Adrenal gland (tissue), 12 donors: Measurements from ENCODE around the gene GLDC. TPM values are rescaled to one million over a fixed set of nuclear protein-coding genes. Genes with fewer than 3 reads are reported as not detected.

Experiments
- DNase-seq, 7 donors: peaks; one replicate each; pipeline ENCODE4 v3.0.0-alpha.2; 2019 to 2020
- H3K27ac ChIP-seq, 5 donors: fragments of 200-600 bp; sonication (generic) in 4 of 5; 1 replicate in 3 of 5; 2 replicates in 2 of 5; pipeline versions ENCODE4 v1.5.1 to v1.8.0; 2016 to 2020; ENCODE audit warnings: mild to moderate bottlenecking in 1 of 5
- H3K27me3 ChIP-seq: fragments of 200-600 bp; 2 replicates; pipeline ENCODE4 v1.8.0; 2021
- H3K36me3 ChIP-seq, 2 donors: fragments of 200-600 bp; replicated peaks in 1 of 2; 1 replicate in 1 of 2; 2 replicates in 1 of 2; pipeline versions ENCODE4 v1.5.1 to v1.8.0; 2018 to 2022
- H3K4me1 ChIP-seq, 2 donors: fragments of 200-600 bp; replicated peaks in 1 of 2; 1 replicate in 1 of 2; 2 replicates in 1 of 2; pipeline versions ENCODE4 v1.5.1 to v1.8.0; 2018 to 2021
- H3K4me3 ChIP-seq, 4 donors: fragments of 200-600 bp; sonication (generic) in 3 of 4; one replicate each; pipeline ENCODE4 v1.5.1; 2016 to 2018
- H3K9me3 ChIP-seq, 3 donors: fragments of 200-600 bp; sonication (generic) in 1 of 3; replicated peaks in 1 of 3; 1 replicate in 2 of 3; 2 replicates in 1 of 3; pipeline versions ENCODE4 v1.5.1 to v1.8.0; 2016 to 2021
- CTCF ChIP-seq, 6 experiments: fragments of 450-650 bp in 4 of 6; fragments of 200-600 bp in 2 of 6; sonication (generic) in 1 of 6; IDR thresholded peaks; 1 replicate in 5 of 6; 2 replicates in 1 of 6; pipeline versions ENCODE4 v1.5.1 to v1.8.0; 2016 to 2021; ENCODE audit warnings: antibody characterized with exemption in 6 of 6, mild to moderate bottlenecking in 2 of 6, moderate library complexity in 1 of 6
- POLR2A ChIP-seq, 2 donors: fragments of 450-650 bp; IDR thresholded peaks; one replicate each; pipeline ENCODE4 v1.6.1; 2017; ENCODE audit warnings: antibody characterized with exemption in 2 of 2, mild to moderate bottlenecking in 2 of 2, moderate library complexity in 1 of 2
- WGBS, 4 donors: extraction: QIAGEN DNeasy Blood & Tissue Kit in 2 of 4; methylation state at CpG; one replicate each; pipeline versions ENCODE4 v1.1.5 to v1.1.7; 2013 to 2017; 5-methylcytosine and 5-hydroxymethylcytosine counted together
- intact Hi-C, 2 donors: fragments of 100-400 bp; cut with DNase I; formaldehyde crosslinking; loops; one replicate each; pipeline versions ENCODE4 v1.14.1 to v1.15.0; 2022 to 2023
- polyA plus RNA-seq, 3 donors: library from polyadenylated mRNA; stranded (reverse); fragments of 200-250 nt in 2 of 3; fragments of 350-450 nt in 1 of 3; fragmentation: Illumina TruSeq in 1 of 3; extraction: RNeasy Lipid Tissue Mini Kit (QIAGEN cat#74804) in 1 of 3; gene quantifications; one replicate each; pipeline ENCODE4 v1.2.3, GENCODE V29; 2013 to 2014
- total RNA-seq, 9 donors: library from RNA; depleted of rRNA in 4 of 9; stranded (reverse); fragments of >200 nt in 4 of 9; fragments of 120-200 nt in 1 of 9; fragmentation: NEBNext Ultra II Directional in 1 of 9; extraction: Animal tissue kit (Norgen Biotek cat#: 25700) in 1 of 9; gene quantifications; one replicate each; pipeline versions ENCODE4 v1.1.0 to v1.2.4, GENCODE V29; 2013 to 2023
- donor health status: healthy with polysubstance abuse.
- donor health status: Bipolar disorder and iron deficiency.
- donor health status: DM: yes; HTN: yes; CAD: no.
- donor health status: DM: no; HTN: no; CAD: no.
- donor health status: DM: no; HTN: no; CAD: no.
- donor health status: DM: yes; HTN: yes; CAD: no.

The GLDC gene
- total and polyA plus RNA-seq, 12 donors, result 0.14 to 1.3 (median 0.36) TPM; not detected in 2

- no peak overlapping the region for H3K27ac ChIP-seq
- H3K27me3 ChIP-seq, result no peaks in the 10 kb centered on the region
- no peaks in the 10 kb centered on the region for H3K9me3 ChIP-seq
- H3K4me3 ChIP-seq, result no peak overlapping the region
- no peaks in the 10 kb centered on the region for H3K36me3 ChIP-seq
- 65 to 80% (median 69%) methylated on average over 3 of the region's 3 CpGs for WGBS, 4 donors
- intact Hi-C loops, result loop anchor here in 1 of 2 donors (10.0 kb wide), 1 partner anchor 94 kb away; no protein-coding TSS in a partner anchor
- TF ChIP-seq POLR2A (IDR thresholded peaks at IDR 0.05), result no peak
- TF ChIP-seq CTCF (IDR thresholded peaks at IDR 0.05), result no peak
- DNase-seq, result no peak
- no peaks in the 10 kb centered on the region for H3K4me1 ChIP-seq
These were observed 64.3 kb downstream of the GLDC start for GRCh38 chr9:6581253-6581652.

DNA sequence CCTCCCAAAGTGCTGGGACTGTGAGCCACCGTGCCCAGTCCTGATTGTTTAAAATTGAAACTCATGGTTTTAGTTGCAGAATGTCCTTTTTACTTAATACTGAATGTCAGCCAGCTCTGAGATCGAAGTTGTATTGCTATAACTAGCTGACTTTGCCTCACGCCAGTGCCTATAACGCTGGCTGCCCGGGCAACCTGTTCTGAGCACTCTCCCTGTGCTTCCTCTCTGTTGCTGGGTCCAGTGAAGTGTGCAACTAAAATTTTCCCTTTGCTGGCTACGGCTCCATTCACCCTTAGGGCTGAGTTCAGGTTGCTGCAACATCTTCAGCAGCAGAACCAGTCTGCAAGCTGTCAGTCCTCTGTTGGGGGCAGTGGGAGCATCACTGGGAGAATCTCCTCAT is 65.9 kb downstream of the GLDC start:
- 87 to 92% (median 88%) methylated on average over 6 of the region's 6 CpGs for whole genome bisulfite sequencing, 4 donors

DNA sequence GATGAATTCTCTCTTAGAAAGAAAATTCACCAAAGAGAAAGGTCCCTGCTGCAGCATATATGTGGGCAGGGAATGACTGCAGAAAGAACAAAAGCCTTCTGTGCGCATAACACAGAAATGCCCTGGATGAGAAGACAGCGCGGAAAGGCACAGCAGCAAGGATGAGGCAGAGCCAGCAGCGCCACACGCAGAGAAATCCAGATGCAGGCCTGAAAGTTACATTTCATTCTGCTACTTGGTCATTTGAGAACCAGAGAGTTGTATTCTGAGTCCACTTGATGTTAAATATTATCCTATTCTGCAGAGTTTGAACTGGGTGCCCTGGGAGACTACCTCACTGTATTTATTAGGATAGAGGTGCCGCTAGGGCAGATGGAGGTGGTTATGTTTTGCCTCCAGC is 68.5 kb downstream of the GLDC start:
- H3K27ac ChIP-seq, result no peak overlapping the region
- no peak for DNase-seq
- H3K4me3 ChIP-seq, result no peak overlapping the region
- H3K36me3 ChIP-seq, result no peaks in the 10 kb centered on the region
- intact Hi-C loops, result no loop called here
- TF ChIP-seq POLR2A (IDR thresholded peaks at IDR 0.05) (no peak), CTCF (IDR thresholded peaks at IDR 0.05) (no peak)
- no peaks in the 10 kb centered on the region for H3K27me3 ChIP-seq
- no peaks in the 10 kb centered on the region for H3K4me1 ChIP-seq
- WGBS, 4 donors, result 88 to 90% (median 89%) methylated on average over 6 of the region's 6 CpGs
- H3K9me3 ChIP-seq, result no peaks in the 10 kb centered on the region

More for the DNA sequence above, 65.9 kb downstream of the GLDC start:
- Histone ChIP-seq H3K9me3 (no peaks in the 10 kb centered on the region), H3K4me3 (no peak overlapping the region), H3K27ac (no peak overlapping the region), H3K36me3 (no peaks in the 10 kb centered on the region), H3K27me3 (no peaks in the 10 kb centered on the region), H3K4me1 (no peaks in the 10 kb centered on the region)
- no peak for DNase-seq
- TF ChIP-seq CTCF (IDR thresholded peaks at IDR 0.05), result no peak
- no peak for TF ChIP-seq POLR2A (IDR thresholded peaks at IDR 0.05)
- intact Hi-C loops, result loop anchor here in 1 of 2 donors (10.0 kb wide), 1 partner anchor 95 kb away; no protein-coding TSS in a partner anchor

DNA sequence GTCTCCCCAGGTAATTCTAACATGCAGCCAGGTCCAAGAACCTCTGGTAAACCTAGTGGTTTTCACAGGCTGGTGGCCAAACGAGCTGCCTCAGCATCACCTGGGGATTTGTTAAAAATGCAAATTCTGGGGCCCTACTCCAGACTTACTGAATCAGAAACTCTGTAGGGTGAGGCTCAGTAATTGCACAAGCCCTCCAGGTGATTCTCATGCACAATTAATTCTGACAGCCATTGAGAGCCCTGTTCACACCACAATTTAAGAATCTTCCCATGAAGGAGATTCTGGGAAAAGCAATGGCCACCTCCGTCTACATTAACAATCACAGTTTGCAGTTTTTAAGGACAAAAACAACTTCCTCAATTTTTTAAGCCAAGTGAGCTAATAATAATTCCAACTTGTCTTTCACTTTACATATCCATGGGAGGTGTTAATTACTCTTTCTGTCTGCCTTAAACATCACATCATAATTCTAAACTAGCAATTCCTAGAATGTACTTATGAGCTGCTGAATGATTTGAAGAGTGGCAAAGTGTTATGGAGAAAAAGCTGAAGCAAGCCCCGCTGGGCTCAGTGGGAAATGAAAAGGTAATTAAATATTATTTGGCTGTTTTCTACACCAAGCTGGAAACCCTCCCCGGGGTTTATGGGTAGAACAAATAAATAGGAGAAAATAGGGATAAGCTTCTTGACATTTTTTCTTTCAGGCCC is 70.0 kb downstream of the GLDC start:
- Histone ChIP-seq H3K4me3 (no peak overlapping the region), H3K4me1 (no peaks in the 10 kb centered on the region), H3K27me3 (no peaks in the 10 kb centered on the region), H3K9me3 (no peaks in the 10 kb centered on the region), H3K27ac (no peak overlapping the region), H3K36me3 (no peaks in the 10 kb centered on the region)
- no peak for TF ChIP-seq POLR2A (IDR thresholded peaks at IDR 0.05)
- TF ChIP-seq CTCF (IDR thresholded peaks at IDR 0.05), result no peak
- DNase-seq, result no peak
- WGBS, 4 donors, result 64 to 76% (median 67%) methylated on average over 4 of the region's 4 CpGs
- intact Hi-C loops, result no loop called here
